HL-60 (cell line): ENCODE results near the gene OR4K14.

Source experiments
- CTCF ChIP-seq: IDR thresholded peaks from one replicate; pipeline ENCODE4 v1.5.1; 2011; ENCODE audit warnings: low read length, control low read depth, inconsistent platforms; ENCODE audit not compliant: insufficient read depth
- SPI1 ChIP-seq: IDR thresholded peaks from 2 replicates; pipeline ENCODE4 v1.6.1; 2012; ENCODE audit warnings: low read depth, mild to moderate bottlenecking, borderline replicate concordance

GRCh38 chr14:20031058-20031457 is 12.0 kb upstream of the OR4K14 start:
- TF ChIP-seq CTCF (no peak), SPI1 (no peak)
